ENCODE data around the gene U2AF2. TPM values are rescaled to one million over a fixed set of nuclear protein-coding genes. Genes with fewer than 3 reads are reported as not detected.

Gene U2AF2
- polyA plus RNA-seq, 2 of the 4 experiments (the other 2 are of a cell fraction), result 157 to 302 TPM

- peak; percentile 80 to 99 for DNase-seq (ENCODE audit: low read depth in 1 of 2, low spot score in 1 of 2)
- ATAC-seq, result peak; percentile 70 to 81
- WGBS (ENCODE audit: missing lambda C conversion rate), result 30% methylated on average over 3 of the region's 3 CpGs
- peak; percentile 93 for FAIRE-seq
- Histone ChIP-seq H3K9me3 (no peaks in the 10 kb centered on the region), H3K4me1 (peaks cover 17% of the 10 kb centered on the region), H3K4me3 (no peak overlapping the region), H3K4me2 (peak overlapping the region; percentile 74), H3K27ac (no peak overlapping the region)
- TF ChIP-seq HOXB13 (CRISPR knock-in tag; IDR thresholded peaks at IDR 0.05; ENCODE audit: low read depth) (no peak), CBX8 (IDR thresholded peaks at IDR 0.05) (no peak), SMC3 (IDR thresholded peaks at IDR 0.05) (peak; percentile 25; the same call in 1 of the 3 replicates), MYC (IDR thresholded peaks at IDR 0.05; ENCODE audit: borderline replicate concordance, low read length) (no peak), RARB (CRISPR knock-in tag; IDR thresholded peaks at IDR 0.05) (no peak), RAD21 (conservative IDR thresholded peaks at IDR 0.05 in 1 of 2, IDR thresholded peaks at IDR 0.05 in 1 of 2) (peak; percentile 62 to 82)
- TF ChIP-seq, protein P1, sequence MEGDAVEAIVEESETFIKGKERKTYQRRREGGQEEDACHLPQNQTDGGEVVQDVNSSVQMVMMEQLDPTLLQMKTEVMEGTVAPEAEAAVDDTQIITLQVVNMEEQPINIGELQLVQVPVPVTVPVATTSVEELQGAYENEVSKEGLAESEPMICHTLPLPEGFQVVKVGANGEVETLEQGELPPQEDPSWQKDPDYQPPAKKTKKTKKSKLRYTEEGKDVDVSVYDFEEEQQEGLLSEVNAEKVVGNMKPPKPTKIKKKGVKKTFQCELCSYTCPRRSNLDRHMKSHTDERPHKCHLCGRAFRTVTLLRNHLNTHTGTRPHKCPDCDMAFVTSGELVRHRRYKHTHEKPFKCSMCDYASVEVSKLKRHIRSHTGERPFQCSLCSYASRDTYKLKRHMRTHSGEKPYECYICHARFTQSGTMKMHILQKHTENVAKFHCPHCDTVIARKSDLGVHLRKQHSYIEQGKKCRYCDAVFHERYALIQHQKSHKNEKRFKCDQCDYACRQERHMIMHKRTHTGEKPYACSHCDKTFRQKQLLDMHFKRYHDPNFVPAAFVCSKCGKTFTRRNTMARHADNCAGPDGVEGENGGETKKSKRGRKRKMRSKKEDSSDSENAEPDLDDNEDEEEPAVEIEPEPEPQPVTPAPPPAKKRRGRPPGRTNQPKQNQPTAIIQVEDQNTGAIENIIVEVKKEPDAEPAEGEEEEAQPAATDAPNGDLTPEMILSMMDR (IDR thresholded peaks at IDR 0.05), result peak; percentile 91
- POLR2A ChIA-PET, result interaction anchor here (0.6 to 2.3 kb wide), 7 partner anchors 8 to 225 kb away, joined by 3 to 27 read pairs (median 5); partner anchors contain the start of genes FIZ1, UBE2S, ZNF628 and ZNF784
- CTCF ChIA-PET, result interaction anchor here (0.5 to 24.9 kb wide), 50 partner anchors 11 to 1241 kb away, joined by 3 to 363 read pairs (median 6); partner anchors contain the start of genes FIZ1, NAT14, SSC5D and TMEM238
These were observed 22.4 kb upstream of the U2AF2 start for GRCh38 chr19:55632463-55632834.

- H3K4me2 ChIP-seq, result peak overlapping the region; percentile 70
- H3K4me3 ChIP-seq, result no peak overlapping the region; the same call in 2 of the 3 replicates
- TF ChIP-seq CEBPB (IDR thresholded peaks at IDR 0.05) (0 out of 4 replicates have a peak, but pooled peaks of 1 of the 2 experiments have one; percentile 9), ZSCAN20 (CRISPR knock-in tag; IDR thresholded peaks at IDR 0.05) (no peak)
- peak overlapping the region in 1 of 2 experiments; percentile 88; a peak in 4 of 6 replicates for H3K27ac ChIP-seq
- H3K9me3 ChIP-seq, result no peaks in the 10 kb centered on the region
- ChIA-PET CTCF (interaction anchor here (0.9 to 24.9 kb wide), 23 partner anchors 11 to 498 kb away, joined by 3 to 363 read pairs (median 14); partner anchors contain the start of genes U2AF2, ZNF581, ZNF628 and ZNF784), POLR2A (interaction anchor here (0.7 to 2.0 kb wide), 6 partner anchors 9 to 1950 kb away, joined by 3 to 27 read pairs (median 6); partner anchors contain the start of gene ZNF784)
- DNase-seq (ENCODE audit: low read depth in 1 of 2, low spot score in 1 of 2) (no peak), ATAC-seq (no peak), FAIRE-seq (no peak)
- WGBS (ENCODE audit: missing lambda C conversion rate), result 95% methylated on average over 8 of the region's 8 CpGs
- peaks cover 17% of the 10 kb centered on the region for H3K4me1 ChIP-seq
These were observed 21.0 kb upstream of the U2AF2 start for GRCh38 chr19:55633861-55634260.

- H3K4me1 ChIP-seq, result peaks cover 22% of the 10 kb centered on the region
- peak overlapping the region; percentile 76 for H3K4me3 ChIP-seq
- FAIRE-seq (no peak), DNase-seq (ENCODE audit: low read depth in 1 of 2, low spot score in 1 of 2) (no peak), ATAC-seq (no peak)
- 9% methylated on average over 9 of the region's 9 CpGs for WGBS (ENCODE audit: missing lambda C conversion rate)
- H3K27ac ChIP-seq, result peak overlapping the region; percentile 88 to 94
- CTCF ChIA-PET, result interaction anchor here (1.0 to 24.9 kb wide), 10 partner anchors 9 to 168 kb away, joined by 3 to 363 read pairs (median 43); partner anchors contain the start of genes CCDC106, ZNF581, ZNF784 and ZNF865
- TF ChIP-seq ZNF302 (CRISPR knock-in tag; IDR thresholded peaks at IDR 0.05), result no peak
- no peak for TF ChIP-seq JUN (IDR thresholded peaks at IDR 0.05)
- TF ChIP-seq, protein P2, sequence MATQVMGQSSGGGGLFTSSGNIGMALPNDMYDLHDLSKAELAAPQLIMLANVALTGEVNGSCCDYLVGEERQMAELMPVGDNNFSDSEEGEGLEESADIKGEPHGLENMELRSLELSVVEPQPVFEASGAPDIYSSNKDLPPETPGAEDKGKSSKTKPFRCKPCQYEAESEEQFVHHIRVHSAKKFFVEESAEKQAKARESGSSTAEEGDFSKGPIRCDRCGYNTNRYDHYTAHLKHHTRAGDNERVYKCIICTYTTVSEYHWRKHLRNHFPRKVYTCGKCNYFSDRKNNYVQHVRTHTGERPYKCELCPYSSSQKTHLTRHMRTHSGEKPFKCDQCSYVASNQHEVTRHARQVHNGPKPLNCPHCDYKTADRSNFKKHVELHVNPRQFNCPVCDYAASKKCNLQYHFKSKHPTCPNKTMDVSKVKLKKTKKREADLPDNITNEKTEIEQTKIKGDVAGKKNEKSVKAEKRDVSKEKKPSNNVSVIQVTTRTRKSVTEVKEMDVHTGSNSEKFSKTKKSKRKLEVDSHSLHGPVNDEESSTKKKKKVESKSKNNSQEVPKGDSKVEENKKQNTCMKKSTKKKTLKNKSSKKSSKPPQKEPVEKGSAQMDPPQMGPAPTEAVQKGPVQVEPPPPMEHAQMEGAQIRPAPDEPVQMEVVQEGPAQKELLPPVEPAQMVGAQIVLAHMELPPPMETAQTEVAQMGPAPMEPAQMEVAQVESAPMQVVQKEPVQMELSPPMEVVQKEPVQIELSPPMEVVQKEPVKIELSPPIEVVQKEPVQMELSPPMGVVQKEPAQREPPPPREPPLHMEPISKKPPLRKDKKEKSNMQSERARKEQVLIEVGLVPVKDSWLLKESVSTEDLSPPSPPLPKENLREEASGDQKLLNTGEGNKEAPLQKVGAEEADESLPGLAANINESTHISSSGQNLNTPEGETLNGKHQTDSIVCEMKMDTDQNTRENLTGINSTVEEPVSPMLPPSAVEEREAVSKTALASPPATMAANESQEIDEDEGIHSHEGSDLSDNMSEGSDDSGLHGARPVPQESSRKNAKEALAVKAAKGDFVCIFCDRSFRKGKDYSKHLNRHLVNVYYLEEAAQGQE (IDR thresholded peaks at IDR 0.05), result no peak
- no peak for TF ChIP-seq POLR2A (IDR thresholded peaks at IDR 0.05; ENCODE audit: low read length)
- no peak for TF ChIP-seq HEYL (CRISPR knock-in tag; IDR thresholded peaks at IDR 0.05)
- TF ChIP-seq KDM1A (IDR thresholded peaks at IDR 0.05; ENCODE audit: low read depth), result no peak
- no peak for TF ChIP-seq HDAC2 (IDR thresholded peaks at IDR 0.05)
- TF ChIP-seq NFE2L2 (conservative IDR thresholded peaks at IDR 0.05; ENCODE audit: low read length), result no peak
- TF ChIP-seq CBX2 (IDR thresholded peaks at IDR 0.05; ENCODE audit: borderline replicate concordance, low read depth), result no peak
- TF ChIP-seq ATOH8 (CRISPR knock-in tag; IDR thresholded peaks at IDR 0.05; ENCODE audit: low read depth), result no peak
- TF ChIP-seq CBX8 (IDR thresholded peaks at IDR 0.05), result no peak
- no peak for TF ChIP-seq KDM5A (IDR thresholded peaks at IDR 0.05)
- TF ChIP-seq CEBPB (IDR thresholded peaks at IDR 0.05), result no peak
- TF ChIP-seq ZC3H11A (IDR thresholded peaks at IDR 0.05), result no peak
- no peaks in the 10 kb centered on the region for H3K9me3 ChIP-seq
- POLR2A ChIA-PET, result interaction anchor here (0.6 to 2.5 kb wide), 9 partner anchors 11 to 115 kb away, joined by 3 to 9 read pairs (median 7); partner anchors contain the start of genes FIZ1, U2AF2, ZNF524 and ZNF784
- peak overlapping the region; percentile 99 for H3K4me2 ChIP-seq
These were observed 19.5 kb upstream of the U2AF2 start for GRCh38 chr19:55635334-55635717.
